ENCODE results near the gene PRICKLE2. TPM values are rescaled to one million over a fixed set of nuclear protein-coding genes. Genes with fewer than 3 reads are reported as not detected.

The PRICKLE2 gene
- total and polyA plus RNA-seq, 4 donors = 0.89 to 8.0 (median 3.2) TPM

DNA sequence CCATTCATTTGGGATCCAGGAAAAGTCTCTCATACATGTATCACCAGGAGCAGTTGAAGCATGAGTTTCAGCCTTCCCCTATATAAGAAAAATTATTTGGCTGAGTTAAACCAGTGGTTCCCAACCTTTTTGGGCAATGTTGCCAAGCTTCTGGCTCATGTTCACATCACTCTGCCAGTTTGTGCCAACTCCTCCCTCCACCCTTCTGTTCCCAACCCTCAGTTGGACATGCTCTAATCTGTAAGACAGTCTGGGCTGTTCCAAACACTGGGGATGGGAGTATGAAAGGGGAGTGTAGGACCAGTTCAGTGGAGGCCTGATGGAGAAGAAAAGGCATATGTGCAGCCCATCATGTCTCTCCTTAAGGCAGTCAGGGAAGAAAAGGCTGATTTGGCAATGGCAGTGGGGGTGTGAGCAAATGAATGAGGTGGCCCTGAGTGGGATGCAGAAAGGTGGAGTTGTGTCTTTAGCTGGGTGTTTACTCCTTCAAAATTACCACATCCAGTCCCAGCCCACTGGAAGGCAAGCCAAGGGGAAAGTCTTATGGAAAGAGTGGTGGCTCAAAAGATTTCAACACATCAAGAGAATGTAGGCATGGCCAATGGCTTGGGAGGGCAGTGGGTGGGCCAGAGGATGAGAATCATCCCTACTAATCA is 32.0 kb upstream of the PRICKLE2 start:
- Histone ChIP-seq H3K36me3 (ENCODE audit: control insufficient read depth in 4 of 4, insufficient read depth in 3 of 4, low read depth in 1 of 4, low read length in 3 of 4) (no peaks in the 10 kb centered on the region), H3K9ac (ENCODE audit: low read depth in 1 of 2, low read length in 2 of 2) (no peak overlapping the region), H3K9me3 (ENCODE audit: control insufficient read depth in 4 of 4, low read length in 3 of 4) (no peaks in the 10 kb centered on the region), H3K4me3 (ENCODE audit: low read depth in 1 of 3, low read length in 3 of 3) (no peak overlapping the region), H3K27me3 (ENCODE audit: control insufficient read depth in 4 of 4, insufficient read depth in 4 of 4, low read length in 3 of 4) (no peaks in the 10 kb centered on the region), H3K27ac (ENCODE audit: low read depth in 1 of 2, low read length in 2 of 2) (no peak overlapping the region), H3K4me1 (ENCODE audit: control insufficient read depth in 4 of 4, insufficient read depth in 4 of 4, low read length in 3 of 4) (no peaks in the 10 kb centered on the region)
- TF ChIP-seq, protein P1, sequence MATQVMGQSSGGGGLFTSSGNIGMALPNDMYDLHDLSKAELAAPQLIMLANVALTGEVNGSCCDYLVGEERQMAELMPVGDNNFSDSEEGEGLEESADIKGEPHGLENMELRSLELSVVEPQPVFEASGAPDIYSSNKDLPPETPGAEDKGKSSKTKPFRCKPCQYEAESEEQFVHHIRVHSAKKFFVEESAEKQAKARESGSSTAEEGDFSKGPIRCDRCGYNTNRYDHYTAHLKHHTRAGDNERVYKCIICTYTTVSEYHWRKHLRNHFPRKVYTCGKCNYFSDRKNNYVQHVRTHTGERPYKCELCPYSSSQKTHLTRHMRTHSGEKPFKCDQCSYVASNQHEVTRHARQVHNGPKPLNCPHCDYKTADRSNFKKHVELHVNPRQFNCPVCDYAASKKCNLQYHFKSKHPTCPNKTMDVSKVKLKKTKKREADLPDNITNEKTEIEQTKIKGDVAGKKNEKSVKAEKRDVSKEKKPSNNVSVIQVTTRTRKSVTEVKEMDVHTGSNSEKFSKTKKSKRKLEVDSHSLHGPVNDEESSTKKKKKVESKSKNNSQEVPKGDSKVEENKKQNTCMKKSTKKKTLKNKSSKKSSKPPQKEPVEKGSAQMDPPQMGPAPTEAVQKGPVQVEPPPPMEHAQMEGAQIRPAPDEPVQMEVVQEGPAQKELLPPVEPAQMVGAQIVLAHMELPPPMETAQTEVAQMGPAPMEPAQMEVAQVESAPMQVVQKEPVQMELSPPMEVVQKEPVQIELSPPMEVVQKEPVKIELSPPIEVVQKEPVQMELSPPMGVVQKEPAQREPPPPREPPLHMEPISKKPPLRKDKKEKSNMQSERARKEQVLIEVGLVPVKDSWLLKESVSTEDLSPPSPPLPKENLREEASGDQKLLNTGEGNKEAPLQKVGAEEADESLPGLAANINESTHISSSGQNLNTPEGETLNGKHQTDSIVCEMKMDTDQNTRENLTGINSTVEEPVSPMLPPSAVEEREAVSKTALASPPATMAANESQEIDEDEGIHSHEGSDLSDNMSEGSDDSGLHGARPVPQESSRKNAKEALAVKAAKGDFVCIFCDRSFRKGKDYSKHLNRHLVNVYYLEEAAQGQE (IDR thresholded peaks at IDR 0.05) = no peak
- TF ChIP-seq FOXA2 (IDR thresholded peaks at IDR 0.05) (no peak), SP1 (IDR thresholded peaks at IDR 0.05) (no peak), JUND (IDR thresholded peaks at IDR 0.05) (no peak), GABPA (IDR thresholded peaks at IDR 0.05 in 1 of 2, conservative IDR thresholded peaks at IDR 0.05 in 1 of 2) (no peak), HNF4G (IDR thresholded peaks at IDR 0.05) (no peak), EGR1 (IDR thresholded peaks at IDR 0.05; ENCODE audit: low read depth in 2 of 2) (no peak), RAD21 (IDR thresholded peaks at IDR 0.05) (no peak), HNF4A (conservative IDR thresholded peaks at IDR 0.05) (no peak), YY1 (IDR thresholded peaks at IDR 0.05) (no peak), TAF1 (conservative IDR thresholded peaks at IDR 0.05) (no peak), RXRA (IDR thresholded peaks at IDR 0.05) (no peak), FOXA1 (IDR thresholded peaks at IDR 0.05) (no peak), NR2F2 (IDR thresholded peaks at IDR 0.05) (no peak)
- TF ChIP-seq, protein P2, sequence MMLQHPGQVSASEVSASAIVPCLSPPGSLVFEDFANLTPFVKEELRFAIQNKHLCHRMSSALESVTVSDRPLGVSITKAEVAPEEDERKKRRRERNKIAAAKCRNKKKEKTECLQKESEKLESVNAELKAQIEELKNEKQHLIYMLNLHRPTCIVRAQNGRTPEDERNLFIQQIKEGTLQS (IDR thresholded peaks at IDR 0.05) = no peak
- TF ChIP-seq, protein P3, sequence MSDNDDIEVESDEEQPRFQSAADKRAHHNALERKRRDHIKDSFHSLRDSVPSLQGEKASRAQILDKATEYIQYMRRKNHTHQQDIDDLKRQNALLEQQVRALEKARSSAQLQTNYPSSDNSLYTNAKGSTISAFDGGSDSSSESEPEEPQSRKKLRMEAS (IDR thresholded peaks at IDR 0.05) = no peak
- TF ChIP-seq, protein P4, sequence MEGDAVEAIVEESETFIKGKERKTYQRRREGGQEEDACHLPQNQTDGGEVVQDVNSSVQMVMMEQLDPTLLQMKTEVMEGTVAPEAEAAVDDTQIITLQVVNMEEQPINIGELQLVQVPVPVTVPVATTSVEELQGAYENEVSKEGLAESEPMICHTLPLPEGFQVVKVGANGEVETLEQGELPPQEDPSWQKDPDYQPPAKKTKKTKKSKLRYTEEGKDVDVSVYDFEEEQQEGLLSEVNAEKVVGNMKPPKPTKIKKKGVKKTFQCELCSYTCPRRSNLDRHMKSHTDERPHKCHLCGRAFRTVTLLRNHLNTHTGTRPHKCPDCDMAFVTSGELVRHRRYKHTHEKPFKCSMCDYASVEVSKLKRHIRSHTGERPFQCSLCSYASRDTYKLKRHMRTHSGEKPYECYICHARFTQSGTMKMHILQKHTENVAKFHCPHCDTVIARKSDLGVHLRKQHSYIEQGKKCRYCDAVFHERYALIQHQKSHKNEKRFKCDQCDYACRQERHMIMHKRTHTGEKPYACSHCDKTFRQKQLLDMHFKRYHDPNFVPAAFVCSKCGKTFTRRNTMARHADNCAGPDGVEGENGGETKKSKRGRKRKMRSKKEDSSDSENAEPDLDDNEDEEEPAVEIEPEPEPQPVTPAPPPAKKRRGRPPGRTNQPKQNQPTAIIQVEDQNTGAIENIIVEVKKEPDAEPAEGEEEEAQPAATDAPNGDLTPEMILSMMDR (IDR thresholded peaks at IDR 0.05; ENCODE audit: low read depth, low read length, missing input control) = no peak
- TF ChIP-seq, protein P5, sequence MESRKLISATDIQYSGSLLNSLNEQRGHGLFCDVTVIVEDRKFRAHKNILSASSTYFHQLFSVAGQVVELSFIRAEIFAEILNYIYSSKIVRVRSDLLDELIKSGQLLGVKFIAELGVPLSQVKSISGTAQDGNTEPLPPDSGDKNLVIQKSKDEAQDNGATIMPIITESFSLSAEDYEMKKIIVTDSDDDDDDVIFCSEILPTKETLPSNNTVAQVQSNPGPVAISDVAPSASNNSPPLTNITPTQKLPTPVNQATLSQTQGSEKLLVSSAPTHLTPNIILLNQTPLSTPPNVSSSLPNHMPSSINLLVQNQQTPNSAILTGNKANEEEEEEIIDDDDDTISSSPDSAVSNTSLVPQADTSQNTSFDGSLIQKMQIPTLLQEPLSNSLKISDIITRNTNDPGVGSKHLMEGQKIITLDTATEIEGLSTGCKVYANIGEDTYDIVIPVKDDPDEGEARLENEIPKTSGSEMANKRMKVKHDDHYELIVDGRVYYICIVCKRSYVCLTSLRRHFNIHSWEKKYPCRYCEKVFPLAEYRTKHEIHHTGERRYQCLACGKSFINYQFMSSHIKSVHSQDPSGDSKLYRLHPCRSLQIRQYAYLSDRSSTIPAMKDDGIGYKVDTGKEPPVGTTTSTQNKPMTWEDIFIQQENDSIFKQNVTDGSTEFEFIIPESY (IDR thresholded peaks at IDR 0.05) = no peak
- no peak for DNase-seq (ENCODE audit: low spot score)

Data from liver (tissue), 9 donors.